ENCODE results near the gene GLYATL1B. TPM values are rescaled to one million over a fixed set of nuclear protein-coding genes. Genes with fewer than 3 reads are reported as not detected.
"Not testable (repeated sequence)": the region's sequence is repeated elsewhere in the genome, so short reads cannot be mapped to it uniquely, and the experiment has no call there.

The GLYATL1B gene
- total RNA-seq, 1 donor from 2014 or later, result not detected

DNA sequence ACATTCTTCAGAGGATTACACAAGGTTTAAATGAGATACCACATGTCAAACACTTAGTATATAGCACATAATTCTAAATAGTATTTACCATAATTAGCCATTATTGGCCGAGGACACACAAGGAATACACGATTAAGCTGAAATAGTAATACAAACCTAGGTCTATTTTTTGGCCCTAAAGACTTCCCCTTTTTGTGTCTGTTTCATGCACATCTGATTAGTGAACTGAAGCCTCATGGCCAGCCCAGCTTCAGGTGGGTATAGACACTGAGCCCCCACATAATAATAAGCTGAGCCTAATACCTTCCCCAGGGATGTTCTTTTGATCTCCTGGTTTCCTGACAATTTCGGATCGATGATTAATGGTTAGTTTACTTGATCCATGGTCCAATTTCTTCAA lies 2.1 kb downstream of the GLYATL1B start:
- TF ChIP-seq, protein P1, sequence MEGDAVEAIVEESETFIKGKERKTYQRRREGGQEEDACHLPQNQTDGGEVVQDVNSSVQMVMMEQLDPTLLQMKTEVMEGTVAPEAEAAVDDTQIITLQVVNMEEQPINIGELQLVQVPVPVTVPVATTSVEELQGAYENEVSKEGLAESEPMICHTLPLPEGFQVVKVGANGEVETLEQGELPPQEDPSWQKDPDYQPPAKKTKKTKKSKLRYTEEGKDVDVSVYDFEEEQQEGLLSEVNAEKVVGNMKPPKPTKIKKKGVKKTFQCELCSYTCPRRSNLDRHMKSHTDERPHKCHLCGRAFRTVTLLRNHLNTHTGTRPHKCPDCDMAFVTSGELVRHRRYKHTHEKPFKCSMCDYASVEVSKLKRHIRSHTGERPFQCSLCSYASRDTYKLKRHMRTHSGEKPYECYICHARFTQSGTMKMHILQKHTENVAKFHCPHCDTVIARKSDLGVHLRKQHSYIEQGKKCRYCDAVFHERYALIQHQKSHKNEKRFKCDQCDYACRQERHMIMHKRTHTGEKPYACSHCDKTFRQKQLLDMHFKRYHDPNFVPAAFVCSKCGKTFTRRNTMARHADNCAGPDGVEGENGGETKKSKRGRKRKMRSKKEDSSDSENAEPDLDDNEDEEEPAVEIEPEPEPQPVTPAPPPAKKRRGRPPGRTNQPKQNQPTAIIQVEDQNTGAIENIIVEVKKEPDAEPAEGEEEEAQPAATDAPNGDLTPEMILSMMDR (IDR thresholded peaks at IDR 0.05; ENCODE audit: insufficient read depth, low read length, severe bottlenecking), result no peak
- DNase-seq (ENCODE audit: low read depth) (no peak), FAIRE-seq (no peak)
- Histone ChIP-seq H3K36me3 (ENCODE audit: control insufficient read depth, insufficient read depth, low read length) (no peaks in the 10 kb centered on the region), H3K4me3 (ENCODE audit: low read depth, low read length) (no peak overlapping the region), H3K27me3 (ENCODE audit: control insufficient read depth, insufficient read depth, low read length) (no peaks in the 10 kb centered on the region)

- H3K4me3 ChIP-seq (ENCODE audit: low read depth, low read length); H3K27me3 ChIP-seq (ENCODE audit: control insufficient read depth, insufficient read depth, low read length); H3K36me3 ChIP-seq (ENCODE audit: control insufficient read depth, insufficient read depth, low read length); FAIRE-seq; DNase-seq (ENCODE audit: low read depth): not testable (repeated sequence)
Observed at GRCh38 chr11:59093576-59093975, 7.5 kb downstream of the GLYATL1B start.

GRCh38 chr11:59095225-59095624 lies 9.1 kb downstream of the GLYATL1B start:
- not testable (repeated sequence) for H3K36me3 ChIP-seq (ENCODE audit: control insufficient read depth, insufficient read depth, low read length); H3K4me3 ChIP-seq (ENCODE audit: low read depth, low read length); DNase-seq (ENCODE audit: low read depth); H3K27me3 ChIP-seq (ENCODE audit: control insufficient read depth, insufficient read depth, low read length)
- FAIRE-seq, result peak; percentile 88

GRCh38 chr11:59095972-59096575 lies 10.0 kb downstream of the GLYATL1B start:
- H3K4me3 ChIP-seq (ENCODE audit: low read depth, low read length); H3K27me3 ChIP-seq (ENCODE audit: control insufficient read depth, insufficient read depth, low read length); DNase-seq (ENCODE audit: low read depth); H3K36me3 ChIP-seq (ENCODE audit: control insufficient read depth, insufficient read depth, low read length); FAIRE-seq: not testable (repeated sequence)

- TF ChIP-seq, protein P1 (IDR thresholded peaks at IDR 0.05; ENCODE audit: insufficient read depth, low read length, severe bottlenecking), result peak; percentile 74
- peak; percentile 47 for DNase-seq (ENCODE audit: low read depth)
- Histone ChIP-seq H3K36me3 (ENCODE audit: control insufficient read depth, insufficient read depth, low read length) (no peaks in the 10 kb centered on the region), H3K27me3 (ENCODE audit: control insufficient read depth, insufficient read depth, low read length) (no peaks in the 10 kb centered on the region), H3K4me3 (ENCODE audit: low read depth, low read length) (no peak overlapping the region)
- no peak for FAIRE-seq
Observed at GRCh38 chr11:59097113-59097708, 11.1 kb downstream of the GLYATL1B start.

GRCh38 chr11:59097938-59098337 lies 11.8 kb downstream of the GLYATL1B start:
- not testable (repeated sequence) for H3K36me3 ChIP-seq (ENCODE audit: control insufficient read depth, insufficient read depth, low read length); H3K27me3 ChIP-seq (ENCODE audit: control insufficient read depth, insufficient read depth, low read length); DNase-seq (ENCODE audit: low read depth); FAIRE-seq; H3K4me3 ChIP-seq (ENCODE audit: low read depth, low read length)

- TF ChIP-seq, protein P1 (IDR thresholded peaks at IDR 0.05; ENCODE audit: insufficient read depth, low read length, severe bottlenecking), result peak; percentile 39
- DNase-seq (ENCODE audit: low read depth) (peak; percentile 31), FAIRE-seq (no peak)
- Histone ChIP-seq H3K27me3 (ENCODE audit: control insufficient read depth, insufficient read depth, low read length) (no peaks in the 10 kb centered on the region), H3K4me3 (ENCODE audit: low read depth, low read length) (peak overlapping the region; percentile 25), H3K36me3 (ENCODE audit: control insufficient read depth, insufficient read depth, low read length) (no peaks in the 10 kb centered on the region)
Observed at GRCh38 chr11:59102259-59102765, 16.2 kb downstream of the GLYATL1B start.
